Cardiac fibroblast (primary cell): Measurements from ENCODE around the gene PMM1.
A peak's percentile ranks its signal among the peaks of the same experiment; 100 is the strongest.

Experiments used
- DNase-seq, 2 donors: peaks; one replicate each; pipeline versions ENCODE4 v3.0.0 to v3.0.0-alpha.2; 2010; ENCODE audit warnings: low read depth in 2 of 2
- H3K4me3 ChIP-seq, 2 donors: replicated peaks in 1 of 2; 1 replicate in 1 of 2; 2 replicates in 1 of 2; pipeline ENCODE4 v1.5.1; 2011; ENCODE audit warnings: low read depth in 2 of 2, low read length in 2 of 2, mild to moderate bottlenecking in 2 of 2, moderate library complexity in 1 of 2
- CTCF ChIP-seq: IDR thresholded peaks from one replicate; pipeline ENCODE4 v1.5.1; 2011; ENCODE audit warnings: low read depth, mild to moderate bottlenecking, low read length, inconsistent platforms

Gene PMM1

GRCh38 chr22:41548830-41549211, 40.8 kb downstream of the PMM1 start:
- TF ChIP-seq CTCF: no peak
- DNase-seq: no peak
- no peak overlapping the region for H3K4me3 ChIP-seq

- no peak for DNase-seq
- peak overlapping the region; percentile 13 to 96 for H3K4me3 ChIP-seq
- no peak for TF ChIP-seq CTCF
Observed at GRCh38 chr22:41544671-41545476, 44.8 kb downstream of the PMM1 start.

GRCh38 chr22:41543854-41544670, 45.6 kb downstream of the PMM1 start, which contains the start of gene POLR3H:
Gene POLR3H (minus strand): TSS chr22:41544470. CDS start chr22:41544101, 369 bp downstream.
- peak within 1 kb of the TSS; percentile 93 to 96 for H3K4me3 ChIP-seq
- TF ChIP-seq CTCF: peak; percentile 44
- peak; percentile 97 to 98 for DNase-seq

- DNase-seq: no peak
- no peak for TF ChIP-seq CTCF
- no peak overlapping the region for H3K4me3 ChIP-seq
Observed at GRCh38 chr22:41542224-41542623, 47.4 kb downstream of the PMM1 start.

- TF ChIP-seq CTCF: no peak
- no peak for DNase-seq
- no peak overlapping the region for H3K4me3 ChIP-seq
Observed at GRCh38 chr22:41541484-41541883, 48.2 kb downstream of the PMM1 start.

- no peak for TF ChIP-seq CTCF
- no peak overlapping the region for H3K4me3 ChIP-seq
Observed at GRCh38 chr22:41540365-41540764, 49.3 kb downstream of the PMM1 start.

More at GRCh38 chr22:41540365-41540764, 49.3 kb downstream of the PMM1 start:
- DNase-seq: no peak
